B cell (primary cell): ENCODE measurements around the gene FARP1. TPM values are rescaled to one million over a fixed set of nuclear protein-coding genes. Genes with fewer than 3 reads are reported as not detected.

Experiments used
- ATAC-seq: fragments of 200-7000 bp; cut with Tn5 transposase; one replicate; pipeline ENCODE4 v1.10.0; 2021; ENCODE audit warnings: low read depth, mild to moderate bottlenecking, moderate number of reproducible peaks, moderate library complexity
- CTCF ChIA-PET: fragments of 350-600 bp; sonication (Branson Sonifier 250); formaldehyde crosslinking; loops from one replicate; lab custom pipeline; 2021; ENCODE audit warnings: antibody characterized with exemption, inconsistent platforms; lab: Charles Lee
- POLR2A ChIA-PET: fragments of 350-600 bp; sonication (Branson Sonifier 250); formaldehyde crosslinking; loops from one replicate; lab custom pipeline; 2021; ENCODE audit warnings: antibody characterized with exemption; lab: Charles Lee
- DNase-seq: peaks from one replicate; pipeline ENCODE4 v3.0.0; 2013
- H2AFZ ChIP-seq: 2 replicates; pipeline ENCODE4 v1.6.1; 2012; ENCODE audit warnings: mild to moderate bottlenecking, low read depth, low read length; ENCODE audit not compliant: insufficient read depth, poor library complexity, severe bottlenecking
- H3K27ac ChIP-seq, 2 donors: 1 replicate in 1 of 2; 2 replicates in 1 of 2; pipeline ENCODE4 v1.5.1; 2012 to 2013; ENCODE audit warnings: low read length in 2 of 2, mild to moderate bottlenecking in 2 of 2, moderate library complexity in 1 of 2
- H3K27me3 ChIP-seq, 4 experiments: fragments of 200-600 bp in 1 of 4; sonication (generic) in 1 of 4; replicated peaks in 1 of 4; 1 replicate in 2 of 4; 2 replicates in 2 of 4; pipeline versions ENCODE4 v1.6.1 to v1.7.0; 2013 to 2016; ENCODE audit warnings: low read length in 3 of 4, mild to moderate bottlenecking in 2 of 4, mixed read lengths in 1 of 4, moderate library complexity in 1 of 4; ENCODE audit not compliant: insufficient read depth in 4 of 4, control insufficient read depth in 3 of 4; ENCODE audit errors: control extremely low read depth in 1 of 4
- H3K36me3 ChIP-seq, 2 experiments: replicated peaks in 1 of 2; 1 replicate in 1 of 2; 2 replicates in 1 of 2; pipeline versions ENCODE4 v1.6.1 to v1.7.1; 2013; ENCODE audit warnings: low read length in 1 of 2; ENCODE audit not compliant: insufficient read depth in 2 of 2, control insufficient read depth in 1 of 2; ENCODE audit errors: control extremely low read depth in 1 of 2, extremely low read depth in 1 of 2
- H3K4me1 ChIP-seq, 2 donors: fragments of 200-600 bp in 1 of 2; sonication (generic) in 1 of 2; 1 replicate in 1 of 2; 2 replicates in 1 of 2; pipeline versions ENCODE4 v1.5.1 to v1.6.1; 2013 to 2017; ENCODE audit warnings: low read length in 2 of 2; ENCODE audit not compliant: control insufficient read depth in 2 of 2, insufficient read depth in 2 of 2
- H3K4me2 ChIP-seq: replicated peaks from 2 replicates; pipeline ENCODE3; 2012; ENCODE audit warnings: mild to moderate bottlenecking, low read depth, low read length; ENCODE audit not compliant: poor library complexity, severe bottlenecking
- H3K4me3 ChIP-seq, 5 experiments: fragments of 200-600 bp in 1 of 5; sonication (generic) in 1 of 5; 1 replicate in 3 of 5; 2 replicates in 2 of 5; pipeline versions ENCODE4 v1.5.1 to v1.7.0; 2011 to 2016; ENCODE audit warnings: low read length in 4 of 5, mild to moderate bottlenecking in 4 of 5, low read depth in 2 of 5, control low read depth in 1 of 5, moderate library complexity in 1 of 5; ENCODE audit not compliant: insufficient read depth in 1 of 5; ENCODE audit errors: control extremely low read depth in 1 of 5, extremely low read depth in 1 of 5
- H3K79me2 ChIP-seq: fragments of 200-600 bp; sonication (generic); one replicate; pipeline ENCODE4 v1.6.0; 2016; ENCODE audit warnings: low read length; ENCODE audit not compliant: control insufficient read depth, insufficient read depth
- H3K9ac ChIP-seq: fragments of 200-600 bp; sonication (generic); 2 replicates; pipeline ENCODE4 v1.6.1; 2017; ENCODE audit warnings: mild to moderate bottlenecking, low read length, moderate library complexity
- H3K9me3 ChIP-seq, 3 donors: one replicate each; pipeline versions ENCODE4 v1.6.1 to v1.7.1; 2013; ENCODE audit warnings: low read length in 2 of 3; ENCODE audit not compliant: control insufficient read depth in 2 of 3, insufficient read depth in 1 of 3; ENCODE audit errors: control extremely low read depth in 1 of 3
- H4K20me1 ChIP-seq: 2 replicates; pipeline ENCODE4 v1.6.0; 2012; ENCODE audit warnings: mild to moderate bottlenecking, low read length; ENCODE audit not compliant: insufficient read depth, control insufficient read depth, poor library complexity, severe bottlenecking
- H3K27ac Mint-ChIP-seq: one replicate; pipeline ENCODE4 v1.8.0; 2021; ENCODE audit warnings: mixed read lengths
- H3K27me3 Mint-ChIP-seq: one replicate; pipeline ENCODE4 v1.8.0; 2021; ENCODE audit warnings: mixed read lengths
- H3K4me1 Mint-ChIP-seq: one replicate; pipeline ENCODE4 v1.8.0; 2021; ENCODE audit warnings: mixed read lengths
- H3K4me3 Mint-ChIP-seq: one replicate; pipeline ENCODE4 v1.8.0; 2021; ENCODE audit warnings: mixed read lengths
- H3K9me3 Mint-ChIP-seq: one replicate; pipeline ENCODE4 v1.8.0; 2022; ENCODE audit warnings: mixed read lengths; ENCODE audit not compliant: insufficient read depth
- EZH2 ChIP-seq: IDR thresholded peaks from 2 replicates; pipeline ENCODE4 v1.6.1; 2012; ENCODE audit warnings: borderline replicate concordance, low read depth, mild to moderate bottlenecking, moderate library complexity, low read length; ENCODE audit not compliant: insufficient read depth, poor library complexity, severe bottlenecking
- WGBS: methylation state at CpG from one replicate; pipeline ENCODE4 v1.1.5; 2013; ENCODE audit warnings: missing lambda C conversion rate; ENCODE audit not compliant: insufficient coverage; 5-methylcytosine and 5-hydroxymethylcytosine counted together
- intact Hi-C: fragments of 100-400 bp; cut with micrococcal nuclease; formaldehyde crosslinking; loops from one replicate; pipeline ENCODE4 v1.10.0; 2022
- polyA plus RNA-seq: library from polyadenylated mRNA; depleted of rRNA; stranded (reverse); fragments of >200 nt; gene quantifications from 2 replicates; pipeline ENCODE4 v1.2.3, GENCODE V29; 2012
- total RNA-seq, 2 donors: library from RNA; stranded (reverse); fragments of 120-200 nt in 1 of 2; gene quantifications; 1 replicate in 1 of 2; 2 replicates in 1 of 2; pipeline versions ENCODE4 v1.2.3 to v1.2.4, GENCODE V29; 2013 to 2022
- TF ChIP-seq, protein P1 (sequence below): fragments of 200-600 bp; IDR thresholded peaks from one replicate; pipeline ENCODE4 v1.8.0; 2022; ENCODE audit warnings: antibody characterized with exemption, mild to moderate bottlenecking

The FARP1 gene
- total and polyA plus RNA-seq, 2 donors (not counting 1 experiment from before 2014, with no cell fraction given), result 0.15 to 1.5 TPM

DNA sequence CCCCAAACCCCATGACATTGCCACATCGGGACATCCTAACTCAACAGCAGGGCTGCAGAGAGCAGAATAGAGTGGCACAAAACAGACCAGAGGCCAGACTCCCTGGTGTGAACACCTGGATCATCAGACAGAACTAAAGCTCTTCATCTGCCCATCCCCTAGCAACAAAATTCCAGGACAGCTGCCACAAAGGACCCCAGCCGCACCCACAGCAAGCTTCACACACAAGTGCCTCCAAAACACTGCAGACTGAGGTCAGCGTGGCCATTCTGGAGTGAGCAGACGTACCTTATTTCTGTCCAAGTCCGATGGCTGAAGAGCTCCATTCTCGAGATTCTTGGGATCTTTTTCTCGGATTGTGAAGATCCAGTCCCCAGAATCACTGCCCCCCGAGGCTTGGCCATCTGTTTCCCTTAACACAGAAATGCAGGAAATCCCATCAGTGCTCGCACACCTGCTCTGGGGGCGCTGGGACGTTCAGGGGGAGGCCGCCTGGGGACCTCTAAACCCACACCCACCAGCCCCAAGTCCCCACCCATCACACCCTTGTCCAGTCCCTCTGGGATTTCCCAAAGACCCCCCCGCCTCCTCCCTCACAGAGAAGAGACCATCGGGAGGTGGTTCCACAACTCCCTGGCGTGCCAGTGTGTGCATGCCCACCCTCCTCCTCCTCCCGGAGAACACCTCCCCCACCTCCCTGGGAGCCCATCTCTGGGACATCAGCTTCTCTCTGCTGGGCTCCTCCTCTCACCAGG is 318.8 kb downstream of the FARP1 start:
- intact Hi-C loops, result no loop called here
- H3K27ac Mint-ChIP-seq, result no peak overlapping the region
- H2AFZ ChIP-seq, result no peak overlapping the region
- no peak overlapping the region for H3K27ac ChIP-seq
- no peak overlapping the region for H3K9ac ChIP-seq
- peaks cover 57% of the 10 kb centered on the region for H4K20me1 ChIP-seq
- no peaks in the 10 kb centered on the region for H3K4me1 ChIP-seq
- 79% methylated on average over 14 of the region's 16 CpGs for WGBS
- ChIA-PET CTCF (interaction anchor here (1.4 kb wide), 1 partner anchor 191 kb away, joined by 7 read pairs; no protein-coding TSS in a partner anchor), POLR2A (interaction anchor here (0.7 kb wide), 1 partner anchor 458 kb away, joined by 5 read pairs; no protein-coding TSS in a partner anchor)
- no peaks in the 10 kb centered on the region for H3K4me1 Mint-ChIP-seq
- no peak overlapping the region for H3K4me3 Mint-ChIP-seq
- DNase-seq (no peak), ATAC-seq (no peak)
- H3K9me3 Mint-ChIP-seq, result no peaks in the 10 kb centered on the region
- TF ChIP-seq EZH2, result no peak
- TF ChIP-seq, protein P1, sequence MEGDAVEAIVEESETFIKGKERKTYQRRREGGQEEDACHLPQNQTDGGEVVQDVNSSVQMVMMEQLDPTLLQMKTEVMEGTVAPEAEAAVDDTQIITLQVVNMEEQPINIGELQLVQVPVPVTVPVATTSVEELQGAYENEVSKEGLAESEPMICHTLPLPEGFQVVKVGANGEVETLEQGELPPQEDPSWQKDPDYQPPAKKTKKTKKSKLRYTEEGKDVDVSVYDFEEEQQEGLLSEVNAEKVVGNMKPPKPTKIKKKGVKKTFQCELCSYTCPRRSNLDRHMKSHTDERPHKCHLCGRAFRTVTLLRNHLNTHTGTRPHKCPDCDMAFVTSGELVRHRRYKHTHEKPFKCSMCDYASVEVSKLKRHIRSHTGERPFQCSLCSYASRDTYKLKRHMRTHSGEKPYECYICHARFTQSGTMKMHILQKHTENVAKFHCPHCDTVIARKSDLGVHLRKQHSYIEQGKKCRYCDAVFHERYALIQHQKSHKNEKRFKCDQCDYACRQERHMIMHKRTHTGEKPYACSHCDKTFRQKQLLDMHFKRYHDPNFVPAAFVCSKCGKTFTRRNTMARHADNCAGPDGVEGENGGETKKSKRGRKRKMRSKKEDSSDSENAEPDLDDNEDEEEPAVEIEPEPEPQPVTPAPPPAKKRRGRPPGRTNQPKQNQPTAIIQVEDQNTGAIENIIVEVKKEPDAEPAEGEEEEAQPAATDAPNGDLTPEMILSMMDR, result no peak
- H3K27me3 ChIP-seq, result no peaks in the 10 kb centered on the region
- H3K36me3 ChIP-seq, result peaks cover 0 to 83% of the 10 kb centered on the region in 2 experiments
- H3K4me3 ChIP-seq, result no peak overlapping the region
- no peaks in the 10 kb centered on the region for H3K27me3 Mint-ChIP-seq
- no peak overlapping the region for H3K4me2 ChIP-seq
- no peaks in the 10 kb centered on the region for H3K9me3 ChIP-seq
- peaks cover 25% of the 10 kb centered on the region for H3K79me2 ChIP-seq

- intact Hi-C loops, result no loop called here
- CTCF ChIA-PET, result interaction anchor here (0.7 to 1.4 kb wide), 2 partner anchors 17 to 191 kb away, joined by 4 to 7 read pairs; no protein-coding TSS in a partner anchor
- H3K36me3 ChIP-seq, result peaks cover 2 to 80% of the 10 kb centered on the region in 2 experiments
- peaks cover 62% of the 10 kb centered on the region for H4K20me1 ChIP-seq
- Mint-ChIP-seq H3K9me3 (no peaks in the 10 kb centered on the region), H3K4me1 (no peaks in the 10 kb centered on the region), H3K27me3 (no peaks in the 10 kb centered on the region), H3K27ac (peak overlapping the region; percentile 26), H3K4me3 (no peak overlapping the region)
- no peak overlapping the region for H3K27ac ChIP-seq
- no peaks in the 10 kb centered on the region for H3K27me3 ChIP-seq
- H3K9me3 ChIP-seq, result no peaks in the 10 kb centered on the region
- DNase-seq (no peak), ATAC-seq (no peak)
- POLR2A ChIA-PET, result no interaction called here
- 95% methylated on average over 18 of the region's 18 CpGs for WGBS
- H3K9ac ChIP-seq, result no peak overlapping the region
- TF ChIP-seq EZH2, result no peak
- TF ChIP-seq, protein P1, result no peak
- no peaks in the 10 kb centered on the region for H3K4me1 ChIP-seq
- H2AFZ ChIP-seq, result no peak overlapping the region
- H3K4me2 ChIP-seq, result no peak overlapping the region
- no peak overlapping the region for H3K4me3 ChIP-seq
- peaks cover 31% of the 10 kb centered on the region for H3K79me2 ChIP-seq
These were observed 319.5 kb downstream of the FARP1 start for GRCh38 chr13:98462241-98462882.
